GM18526 (cell line): ENCODE measurements around the gene IGF2.

Experiments
- POLR2A ChIP-seq: IDR thresholded peaks from 3 replicates; pipeline ENCODE4 v1.6.1; 2011; ENCODE audit not compliant: insufficient read length; ENCODE audit errors: extremely low read depth

IGF2 gene

DNA sequence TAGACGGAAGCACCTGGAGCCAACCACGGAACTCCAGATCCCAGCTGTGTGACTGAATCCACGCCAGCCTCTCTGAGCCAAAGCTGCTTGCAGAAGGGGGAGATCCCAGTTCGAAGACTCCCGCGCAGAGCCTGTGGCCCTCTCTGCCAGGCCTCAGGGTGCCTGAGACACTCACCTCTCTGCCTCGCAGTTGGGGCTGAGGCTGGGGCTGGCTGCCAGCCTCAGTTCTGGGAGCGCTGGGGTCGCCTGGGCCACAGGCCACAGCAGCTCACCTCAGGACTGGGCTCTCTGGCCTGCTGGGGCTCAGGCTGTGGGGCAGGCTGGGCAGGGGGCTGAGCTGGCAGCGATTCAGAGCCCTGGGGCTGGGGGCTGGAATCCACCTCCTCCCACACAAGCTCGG lies 8.2 kb upstream of the IGF2 start:
- TF ChIP-seq POLR2A: no peak

- no peak for TF ChIP-seq POLR2A
Measured at GRCh38 chr11:2146051-2146450, 6.9 kb upstream of the IGF2 start.

DNA sequence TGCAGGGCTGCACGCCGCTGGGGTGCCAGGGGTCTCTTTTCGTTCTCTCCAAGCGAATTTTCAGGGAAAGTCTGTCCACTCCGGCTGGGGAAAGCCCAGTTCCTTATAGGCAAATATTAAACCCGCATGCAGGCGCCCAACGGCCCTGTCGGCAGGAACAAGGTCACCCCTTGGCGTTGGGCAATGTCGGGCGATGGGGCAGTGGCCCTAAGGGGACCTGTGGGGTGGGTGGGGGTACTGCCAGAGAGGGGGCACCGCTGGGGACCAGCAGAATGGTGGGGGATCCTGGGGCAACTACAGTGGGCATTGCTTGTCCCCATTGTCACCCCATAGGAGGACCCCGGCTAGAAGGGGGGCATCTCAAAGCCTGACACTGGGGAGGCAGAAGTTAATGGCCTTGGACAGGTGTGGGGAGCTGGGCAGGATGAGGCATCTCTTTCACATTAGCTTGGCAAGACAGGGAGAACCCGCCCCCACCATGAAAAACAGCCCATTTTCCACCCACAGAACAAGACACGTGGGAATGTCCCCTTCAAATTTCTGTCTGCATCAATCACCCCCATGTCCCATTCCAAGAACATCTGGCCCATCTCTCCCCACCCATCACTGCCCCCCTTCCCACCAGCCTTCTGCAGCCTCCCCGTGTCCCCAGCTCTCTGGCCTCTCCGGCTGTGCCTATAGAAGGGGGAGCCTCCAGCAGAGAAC lies 5.5 kb upstream of the IGF2 start:
- no peak for TF ChIP-seq POLR2A

- TF ChIP-seq POLR2A: no peak
Measured at GRCh38 chr11:2143799-2144543, 4.8 kb upstream of the IGF2 start.

DNA sequence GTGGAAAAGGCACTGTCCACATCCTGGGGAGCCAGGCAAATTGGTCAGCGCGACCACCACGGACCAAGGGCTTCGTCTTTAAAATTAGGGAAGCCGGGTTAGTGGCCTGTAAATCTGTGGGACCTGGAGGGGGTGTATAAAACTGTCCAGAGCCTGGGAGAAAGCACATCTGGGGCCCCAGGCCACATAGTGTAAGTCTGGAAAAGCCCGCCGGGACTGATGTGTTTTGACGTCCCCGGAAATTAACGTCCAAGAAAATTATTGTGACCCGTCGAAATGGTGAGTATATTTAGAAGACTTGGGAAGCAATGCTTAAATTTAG lies 4.2 kb upstream of the IGF2 start:
- no peak for TF ChIP-seq POLR2A

DNA sequence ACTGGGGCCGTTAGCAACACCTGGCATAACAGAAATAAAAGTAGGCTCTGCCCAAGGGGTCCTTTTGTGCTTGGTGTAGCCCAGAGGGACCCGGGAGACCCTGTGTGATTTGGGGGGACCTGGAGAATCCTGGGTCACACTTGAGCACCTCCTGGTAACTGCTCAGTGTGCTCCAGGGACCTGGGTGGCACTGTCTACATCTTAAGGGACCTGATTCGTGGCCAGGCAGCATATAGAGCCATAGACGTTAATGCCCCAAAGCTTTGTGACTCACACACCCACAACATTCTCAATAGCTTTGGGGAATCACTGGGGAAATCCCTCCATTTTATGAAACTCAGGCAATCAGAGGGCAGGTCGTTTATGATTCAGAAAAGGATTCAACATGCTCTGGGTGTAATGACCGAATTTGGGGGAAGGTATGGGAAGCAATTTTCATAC lies 3.6 kb upstream of the IGF2 start:
- TF ChIP-seq POLR2A: no peak

DNA sequence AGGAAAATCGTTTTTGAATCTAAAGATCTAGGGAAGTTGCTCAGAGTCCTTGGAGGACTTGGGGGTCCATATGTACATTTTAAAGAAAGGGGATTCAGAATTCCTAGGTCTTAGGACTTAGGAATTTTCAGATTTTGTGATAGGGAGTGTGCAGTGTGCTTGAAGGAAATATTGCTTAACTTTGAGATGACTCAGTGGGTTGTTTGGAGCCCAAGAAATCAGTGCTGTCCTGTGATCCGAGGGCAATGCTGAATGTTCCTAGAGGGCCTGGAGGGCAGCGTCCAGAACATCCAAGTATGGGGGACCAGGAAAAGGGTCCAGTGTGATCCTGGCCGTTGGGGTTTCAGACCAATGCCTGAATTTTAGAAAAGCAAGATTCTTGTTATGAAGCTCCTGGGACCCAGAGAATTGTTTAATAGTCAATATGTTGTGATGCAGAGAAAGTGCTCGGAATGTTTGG lies 3.1 kb upstream of the IGF2 start:
- no peak for TF ChIP-seq POLR2A

GRCh38 chr11:2140411-2141400 lies 1.5 kb upstream of the IGF2 start:
- no peak for TF ChIP-seq POLR2A

- no peak for TF ChIP-seq POLR2A
Measured at GRCh38 chr11:2139621-2140337, 590 bp upstream of the IGF2 start.

DNA sequence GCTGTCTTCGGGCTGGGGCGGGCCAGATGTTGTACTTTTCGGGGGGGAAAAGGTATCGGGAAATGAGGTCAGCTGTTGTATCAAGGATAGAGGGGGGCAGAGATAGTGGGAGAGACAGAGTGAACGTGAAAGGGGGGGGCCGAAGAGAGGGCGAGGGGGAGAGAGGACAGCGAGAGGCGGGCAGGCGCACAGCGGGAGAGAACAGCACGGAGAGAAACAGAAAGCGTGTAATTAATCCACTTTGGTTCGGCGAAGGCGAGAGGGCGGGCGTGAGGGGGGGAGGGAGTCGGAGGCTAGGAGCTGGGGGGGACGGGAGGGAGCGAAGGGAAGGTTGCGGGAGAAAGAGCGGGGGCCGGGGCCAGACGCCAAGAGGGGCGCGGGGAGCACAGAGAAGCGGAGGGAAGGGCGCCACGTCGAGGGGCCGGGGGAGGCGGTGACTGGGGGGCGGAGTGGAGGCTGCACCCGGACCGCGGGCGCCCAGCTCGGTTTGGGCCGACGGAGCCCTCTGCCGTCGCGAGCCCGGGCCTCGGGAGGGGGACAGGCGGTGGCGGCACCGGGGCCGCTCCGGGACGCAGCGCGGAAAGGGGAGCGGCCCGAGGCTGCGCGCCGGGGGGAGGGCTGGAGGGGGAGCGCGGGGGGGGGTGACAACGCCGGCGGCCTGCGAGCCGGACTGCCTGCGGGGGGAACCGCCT lies 612 bp downstream of the IGF2 start:
- no peak for TF ChIP-seq POLR2A

GRCh38 chr11:2138068-2138430 lies 1.1 kb downstream of the IGF2 start:
- no peak for TF ChIP-seq POLR2A

GRCh38 chr11:2137202-2138067 lies 1.8 kb downstream of the IGF2 start:
- no peak for TF ChIP-seq POLR2A

DNA sequence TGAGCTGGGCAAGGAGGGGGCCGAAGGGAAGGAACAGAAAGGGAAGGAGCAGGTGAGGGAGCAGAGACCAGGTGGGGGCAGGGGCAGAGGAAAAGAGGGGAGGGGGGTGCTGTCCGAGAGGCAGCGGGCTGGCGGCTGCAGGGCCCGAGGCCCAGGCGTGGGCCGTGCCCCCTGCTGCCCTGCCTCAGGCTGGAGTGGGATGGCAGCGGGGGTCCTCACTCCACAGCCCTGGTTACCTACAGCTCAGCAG lies 2.3 kb downstream of the IGF2 start:
- no peak for TF ChIP-seq POLR2A

GRCh38 chr11:2136209-2136951 lies 2.8 kb downstream of the IGF2 start:
- no peak for TF ChIP-seq POLR2A
